ENCODE measurements around the gene TMC5. TPM values are rescaled to one million over a fixed set of nuclear protein-coding genes. Genes with fewer than 3 reads are reported as not detected.

Gene TMC5
- total and polyA plus RNA-seq, 2 donors (not counting 3 experiments of a cell fraction or from before 2014, with no cell fraction given) = not detected

GRCh38 chr16:19436540-19436939, 18.9 kb downstream of the TMC5 start:
- dilution Hi-C loops (cut with MboI; ENCODE audit: extremely low pct_ligation_motif_present, low sequenced_read_pairs) = no loop called here

More at GRCh38 chr16:19436540-19436939, 18.9 kb downstream of the TMC5 start:
- no peaks in the 10 kb centered on the region for H3K79me2 ChIP-seq (ENCODE audit: control insufficient read depth, insufficient read depth, low read length)
- ChIA-PET CTCF (interaction anchor here (1.1 kb wide), 1 partner anchor 66 kb away, joined by 5 read pairs; no protein-coding TSS in a partner anchor), POLR2A (no interaction called here)
- intact Hi-C loops (cut with micrococcal nuclease) = no loop called here
- H3K9ac ChIP-seq (replicated peaks; ENCODE audit: extremely low read depth, insufficient read depth, low read length) = no peak overlapping the region
- no peaks in the 10 kb centered on the region for H3K36me3 ChIP-seq (ENCODE audit: control insufficient read depth in 2 of 2, extremely low read depth in 1 of 2, insufficient read depth in 2 of 2, low read length in 2 of 2)
- H3K4me3 ChIP-seq (replicated peaks in 1 of 3; ENCODE audit: insufficient read depth in 1 of 3, low read depth in 1 of 3, low read length in 3 of 3) = no peak overlapping the region
- no peak overlapping the region for H3K4me2 ChIP-seq (ENCODE audit: insufficient read depth, low read length)
- H3K9me3 ChIP-seq (replicated peaks; ENCODE audit: control insufficient read depth, insufficient read depth, low read length) = no peaks in the 10 kb centered on the region
- FAIRE-seq (no peak), DNase-seq (ENCODE audit: low read depth, low spot score) (no peak)
- H3K27ac ChIP-seq (ENCODE audit: insufficient read depth, low read depth, low read length) = no peak overlapping the region
- H2AFZ ChIP-seq (ENCODE audit: low read depth, low read length) = no peak overlapping the region
- no peaks in the 10 kb centered on the region for H3K4me1 ChIP-seq (ENCODE audit: control insufficient read depth, extremely low read depth, insufficient read depth, low read length)
- no TSS peak for BruUV-seq (replicated peaks)
- TF ChIP-seq POLR2AphosphoS5 (IDR thresholded peaks at IDR 0.05; ENCODE audit: insufficient read depth, low read depth, low read length) (no peak), MAX (IDR thresholded peaks at IDR 0.05; ENCODE audit: insufficient read depth, insufficient read length) (no peak), EZH2 (IDR thresholded peaks at IDR 0.05; ENCODE audit: borderline replicate concordance, low read depth, low read length, severe bottlenecking) (no peak), POLR2A (IDR thresholded peaks at IDR 0.05; ENCODE audit: low read depth, low read length) (no peak), FOS (IDR thresholded peaks at IDR 0.05; ENCODE audit: borderline replicate concordance, insufficient read depth, low read length) (no peak), CTCF (IDR thresholded peaks at IDR 0.05; ENCODE audit: extremely low read depth in 1 of 2, insufficient read depth in 1 of 2, low read depth in 1 of 2, low read length in 2 of 2) (no peak), MYC (IDR thresholded peaks at IDR 0.05; ENCODE audit: low read depth, low read length) (no peak), JUN (IDR thresholded peaks at IDR 0.05; ENCODE audit: borderline replicate concordance, insufficient read depth, insufficient read length, low read depth) (no peak), GATA2 (IDR thresholded peaks at IDR 0.05; ENCODE audit: insufficient read depth, insufficient read length, low read depth, low read length) (no peak)
- H3K27me3 ChIP-seq (ENCODE audit: control insufficient read depth in 2 of 2, insufficient read depth in 2 of 2, low read length in 2 of 2) = no peaks in the 10 kb centered on the region
- no peaks in the 10 kb centered on the region for H4K20me1 ChIP-seq (replicated peaks; ENCODE audit: control insufficient read depth, extremely low read depth, insufficient read depth, low read length)
- no peaks in the 10 kb centered on the region for H3K9me1 ChIP-seq (replicated peaks; ENCODE audit: control insufficient read depth, extremely low read depth, insufficient read depth, low read length)
